ENCODE data around the gene LEFTY2. TPM values are rescaled to one million over a fixed set of nuclear protein-coding genes. Genes with fewer than 3 reads are reported as not detected.

LEFTY2 gene
- total and polyA plus RNA-seq, 12 donors: 0.23 to 1.4 (median 0.56) TPM

GRCh38 chr1:225949041-225949440 is 8.0 kb upstream of the LEFTY2 start:
- no peak overlapping the region for H3K4me3 ChIP-seq
- WGBS, 2 donors: 60 to 63% methylated on average over 6 of the region's 6 CpGs
- TF ChIP-seq CTCF (IDR thresholded peaks at IDR 0.05): no peak
- H3K9me3 ChIP-seq: no peaks in the 10 kb centered on the region
- H3K27ac ChIP-seq: no peak overlapping the region
- no peak for ATAC-seq
- H3K4me1 ChIP-seq: peaks cover 0 to 8% (median 0%) of the 10 kb centered on the region in 9 donors
- DNase-seq: no peak
- no peaks in the 10 kb centered on the region for H3K36me3 ChIP-seq
- H3K27me3 ChIP-seq: peaks cover 0 to 19% (median 0%) of the 10 kb centered on the region in 7 donors
- intact Hi-C loops (cut with DNase I): no loop called here

- 91 to 95% methylated on average over 5 of the region's 5 CpGs for WGBS, 2 donors
- H3K9me3 ChIP-seq: no peaks in the 10 kb centered on the region
- intact Hi-C loops (cut with DNase I): no loop called here
- no peak for DNase-seq
- peaks cover 3 to 23% (median 11%) of the 10 kb centered on the region in 9 donors for H3K4me1 ChIP-seq
- no peaks in the 10 kb centered on the region for H3K36me3 ChIP-seq
- no peak for ATAC-seq
- no peak overlapping the region for H3K27ac ChIP-seq
- no peak overlapping the region for H3K4me3 ChIP-seq
- peaks cover 0 to 15% (median 0%) of the 10 kb centered on the region in 7 donors for H3K27me3 ChIP-seq
- TF ChIP-seq CTCF (IDR thresholded peaks at IDR 0.05): no peak
These were observed 5.8 kb upstream of the LEFTY2 start for GRCh38 chr1:225946803-225947202.

- ATAC-seq (no peak), DNase-seq (no peak)
- intact Hi-C loops (cut with DNase I): no loop called here
- peaks cover 7 to 29% (median 18%) of the 10 kb centered on the region in 9 donors for H3K4me1 ChIP-seq
- H3K4me3 ChIP-seq: no peak overlapping the region
- H3K27me3 ChIP-seq: peaks cover 0 to 15% (median 0%) of the 10 kb centered on the region in 7 donors
- no peak for TF ChIP-seq CTCF (IDR thresholded peaks at IDR 0.05)
- H3K9me3 ChIP-seq: no peaks in the 10 kb centered on the region
- H3K36me3 ChIP-seq: no peaks in the 10 kb centered on the region
- WGBS, 2 donors: 76 to 81% methylated on average over 4 of the region's 4 CpGs
- no peak overlapping the region for H3K27ac ChIP-seq
These were observed 5.1 kb upstream of the LEFTY2 start for GRCh38 chr1:225946082-225946620.

- intact Hi-C loops (cut with DNase I): no loop called here
- Histone ChIP-seq H3K36me3 (no peaks in the 10 kb centered on the region), H3K27me3 (peaks cover 0 to 11% (median 0%) of the 10 kb centered on the region in 7 donors), H3K4me1 (peaks cover 12 to 35% (median 23%) of the 10 kb centered on the region in 9 donors), H3K9me3 (no peaks in the 10 kb centered on the region), H3K4me3 (no peak overlapping the region), H3K27ac (no peak overlapping the region)
- ATAC-seq: no peak
- 84 to 87% methylated on average over 4 of the region's 4 CpGs for WGBS, 2 donors
- DNase-seq: no peak
- no peak for TF ChIP-seq CTCF (IDR thresholded peaks at IDR 0.05)
These were observed 4.5 kb upstream of the LEFTY2 start for GRCh38 chr1:225945564-225945963.

Measured in heart right ventricle (tissue), 16 donors.